ENCODE results near the gene CISH.

Gene CISH

DNA sequence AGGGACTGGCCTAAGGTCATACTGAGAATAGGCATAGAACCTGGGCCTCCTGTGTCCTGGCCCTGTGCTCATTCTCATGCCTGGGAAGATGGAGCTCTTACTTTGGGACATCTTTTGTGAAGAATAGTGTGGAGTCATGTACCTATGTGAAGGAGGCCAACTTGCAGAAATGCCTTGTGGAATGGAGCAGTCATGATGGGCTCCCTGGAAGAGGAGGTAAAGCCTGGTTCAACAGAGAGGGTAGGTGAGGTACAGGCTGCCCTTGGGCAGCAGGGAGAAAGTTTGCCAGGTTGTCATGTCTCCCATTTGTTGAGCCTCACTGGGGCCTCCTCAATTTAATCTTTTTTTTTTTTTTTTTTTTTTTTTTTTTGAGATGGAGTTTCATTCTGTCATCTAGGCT is 23.5 kb upstream of the CISH start:
- DNase-seq: no peak

DNA sequence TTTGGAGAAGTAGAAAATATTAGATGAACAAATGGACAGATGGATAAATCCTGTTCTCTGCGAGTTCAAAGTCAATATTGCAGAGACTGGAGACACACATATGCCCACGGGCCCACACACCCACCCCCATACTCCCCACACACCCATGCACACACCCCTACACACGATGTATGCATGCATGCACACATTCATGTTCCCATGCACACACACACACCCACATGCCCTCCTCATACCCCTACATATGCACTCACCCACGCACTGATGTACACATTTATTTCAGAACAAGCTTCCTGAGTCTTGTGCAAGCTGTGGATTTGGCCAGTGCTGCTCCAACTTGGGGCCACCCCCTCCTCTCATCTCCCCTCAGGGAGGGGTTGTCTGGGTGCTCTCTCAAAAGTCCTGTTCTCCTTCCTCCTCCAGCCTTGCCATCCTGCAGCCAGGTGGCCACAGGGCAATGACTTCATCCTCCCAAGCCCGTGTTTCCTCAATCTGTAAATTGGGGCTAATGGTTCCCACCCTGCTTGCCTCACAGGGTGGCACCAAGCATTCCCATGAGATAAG is 21.7 kb upstream of the CISH start:
- DNase-seq: no peak

- no peak for DNase-seq
Observed at GRCh38 chr3:50632450-50632849, 20.9 kb upstream of the CISH start.

DNA sequence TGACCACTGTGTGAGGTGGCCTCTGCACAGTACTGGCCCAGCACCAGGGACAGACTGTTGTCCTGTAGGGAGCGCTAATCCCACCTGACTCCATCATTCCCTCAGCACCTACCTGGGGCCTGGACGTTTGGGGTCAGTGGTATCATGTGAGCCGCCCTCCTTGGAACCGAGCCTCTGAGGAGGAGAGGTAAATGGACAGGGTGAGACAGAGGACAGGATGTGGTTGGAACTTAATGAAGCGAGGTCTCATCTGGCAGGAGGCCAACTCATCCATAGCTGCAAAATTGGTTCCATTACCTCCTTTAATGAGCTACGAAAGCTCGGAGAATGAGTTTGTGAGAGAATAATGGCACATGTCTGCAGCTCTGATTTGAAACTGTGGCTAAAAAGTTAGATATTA is 19.3 kb upstream of the CISH start:
- DNase-seq: peak; percentile 52

DNA sequence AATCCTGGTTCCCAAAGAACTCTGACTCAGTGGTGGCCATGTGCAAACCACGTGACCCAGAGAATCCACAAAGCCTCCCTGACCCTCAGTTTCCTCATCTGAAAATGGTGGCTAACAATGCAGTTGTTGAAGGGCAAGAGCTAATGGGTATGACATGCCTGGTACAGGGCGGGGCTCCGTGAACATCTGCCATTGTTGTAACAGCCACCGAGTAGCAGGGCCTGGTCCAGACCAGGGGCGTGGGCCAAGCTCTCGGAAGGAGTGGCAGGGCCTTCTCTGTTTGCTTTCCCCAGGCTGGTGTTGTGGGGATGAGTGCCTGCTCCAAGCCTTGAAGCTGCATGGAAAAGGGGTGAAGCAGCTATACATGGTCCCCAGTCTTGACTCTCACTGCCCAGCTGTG is 18.8 kb upstream of the CISH start:
- DNase-seq: no peak

- DNase-seq: no peak
Observed at GRCh38 chr3:50628601-50629000, 17.0 kb upstream of the CISH start.

DNA sequence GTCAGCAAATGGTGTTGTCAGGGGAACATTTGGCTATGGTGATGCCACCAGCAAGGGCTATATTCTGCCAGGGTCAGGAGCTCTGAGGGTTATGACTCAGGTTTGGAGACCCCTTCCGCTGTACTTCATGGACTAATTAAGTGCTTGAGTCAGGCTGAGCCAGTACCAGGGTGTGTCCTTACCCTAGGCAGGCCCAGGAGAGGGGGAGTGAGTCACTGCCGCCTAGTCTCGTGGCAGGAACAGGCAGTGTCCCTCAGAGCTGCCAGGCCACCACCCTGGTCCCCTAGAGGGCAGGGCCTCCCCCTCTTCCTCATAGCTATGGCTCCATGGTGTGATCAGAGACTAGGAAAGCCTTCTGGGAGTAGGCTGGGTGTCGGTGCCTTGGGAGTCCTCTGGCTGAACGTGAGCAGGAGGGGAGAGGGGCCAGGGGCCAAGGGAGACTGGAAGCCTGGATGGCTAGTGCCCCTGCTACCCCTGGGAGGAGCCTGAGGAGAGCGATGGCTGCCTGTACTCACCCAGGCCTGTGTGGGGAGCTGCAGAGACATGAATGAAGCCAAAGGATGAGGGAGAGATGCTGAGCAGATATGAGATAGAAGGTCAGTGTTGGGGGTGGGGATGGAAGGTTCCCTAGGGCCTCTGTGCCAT is 16.0 kb upstream of the CISH start:
- DNase-seq: peak; percentile 10

- no peak for DNase-seq
Observed at GRCh38 chr3:50626401-50626800, 14.8 kb upstream of the CISH start.

DNA sequence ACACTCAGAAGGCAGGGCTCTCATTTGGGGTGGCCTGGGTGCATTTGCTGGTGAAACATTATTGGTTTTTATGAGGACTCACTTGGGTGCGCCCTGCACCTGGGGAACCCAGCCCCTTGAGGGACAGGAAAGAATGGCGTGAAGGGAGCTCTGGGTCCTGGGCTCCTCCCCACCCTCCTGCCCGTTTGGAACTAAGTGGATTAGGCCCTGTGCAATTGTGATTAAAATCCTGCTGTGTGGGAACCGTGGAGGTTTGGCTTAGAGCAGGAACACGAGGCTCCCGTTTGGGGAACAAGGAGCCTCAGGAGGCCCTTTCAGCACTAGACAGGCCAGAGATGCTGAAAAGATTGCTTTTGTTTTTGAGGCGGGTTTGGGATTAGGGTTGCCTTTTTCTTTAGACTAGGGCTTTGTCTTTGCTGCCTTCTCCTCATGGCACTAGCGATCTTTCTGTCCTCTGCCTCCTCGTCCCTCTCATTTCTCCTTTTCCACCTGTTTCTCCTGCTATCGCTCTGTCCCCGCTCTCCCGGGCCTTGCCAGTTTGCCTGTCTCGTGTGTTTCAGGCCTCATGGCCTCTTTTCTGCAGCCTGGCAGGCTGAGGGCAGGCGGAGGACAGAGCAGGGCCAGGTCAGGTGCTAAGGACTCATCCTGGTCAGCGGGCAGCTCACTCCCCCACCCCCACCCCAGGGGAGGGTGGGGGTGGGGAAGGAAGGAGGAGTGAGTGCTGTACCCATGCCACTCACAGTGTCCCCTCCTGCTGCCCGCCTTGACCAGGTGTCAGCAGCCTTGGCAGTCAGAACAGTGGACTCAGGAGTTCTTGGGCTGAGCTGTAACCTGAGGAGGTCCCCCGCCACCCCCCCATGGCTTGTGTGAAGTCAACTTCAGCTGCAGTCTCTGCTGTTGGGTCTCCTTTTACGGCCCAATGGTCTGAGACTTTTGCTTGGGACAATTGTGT is 13.9 kb upstream of the CISH start:
- DNase-seq: no peak

DNA sequence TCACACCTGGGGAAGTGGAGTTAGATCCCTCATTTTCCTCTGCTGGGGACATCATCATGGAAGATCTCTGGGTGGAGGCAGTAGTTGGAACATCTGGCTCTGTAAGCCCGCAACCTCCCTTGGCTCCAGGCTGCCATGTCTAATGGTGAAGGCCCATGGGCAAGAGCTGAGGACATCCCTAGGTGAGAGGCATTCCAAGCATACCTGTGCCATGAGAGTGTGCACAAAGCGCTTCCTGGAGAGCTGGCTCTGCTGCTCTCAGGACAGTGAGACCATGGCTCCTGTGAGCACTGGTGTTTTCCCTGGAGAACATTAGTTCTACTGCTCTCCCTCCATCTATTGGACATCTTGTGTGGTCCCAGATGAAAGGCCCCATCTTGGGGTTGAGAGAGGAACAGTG is 13.1 kb upstream of the CISH start:
- no peak for DNase-seq

DNA sequence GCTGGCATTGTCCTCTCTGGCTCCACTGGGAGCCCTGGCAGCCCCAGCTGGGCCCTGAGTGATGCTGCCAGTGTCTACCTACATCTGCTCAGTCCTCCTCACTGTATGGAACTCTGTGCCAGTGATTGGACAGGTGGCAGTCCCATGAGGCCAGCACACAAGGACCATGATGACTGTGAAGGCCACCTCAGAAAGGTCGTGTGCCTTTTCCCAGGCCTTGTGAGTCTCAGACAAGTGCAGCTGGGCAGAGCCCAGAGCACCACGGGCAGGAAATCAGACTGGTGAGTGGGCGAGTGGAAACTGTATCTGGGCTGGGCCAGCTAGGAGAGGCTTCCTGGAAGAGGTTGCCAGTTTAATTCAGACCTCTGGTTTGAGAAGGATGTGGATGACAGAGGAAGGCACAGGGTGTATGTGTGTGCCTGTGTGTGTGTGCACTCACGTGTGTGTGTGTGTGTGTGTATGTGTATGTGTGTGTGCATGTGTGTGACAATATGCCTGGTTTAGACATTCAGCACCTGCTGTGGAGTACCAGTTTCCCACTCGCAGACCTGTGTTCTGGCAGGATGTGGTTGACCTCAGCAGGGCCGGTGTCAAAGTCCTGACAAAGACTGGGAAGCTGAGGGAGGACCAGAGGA is 12.4 kb upstream of the CISH start:
- DNase-seq: no peak

DNA sequence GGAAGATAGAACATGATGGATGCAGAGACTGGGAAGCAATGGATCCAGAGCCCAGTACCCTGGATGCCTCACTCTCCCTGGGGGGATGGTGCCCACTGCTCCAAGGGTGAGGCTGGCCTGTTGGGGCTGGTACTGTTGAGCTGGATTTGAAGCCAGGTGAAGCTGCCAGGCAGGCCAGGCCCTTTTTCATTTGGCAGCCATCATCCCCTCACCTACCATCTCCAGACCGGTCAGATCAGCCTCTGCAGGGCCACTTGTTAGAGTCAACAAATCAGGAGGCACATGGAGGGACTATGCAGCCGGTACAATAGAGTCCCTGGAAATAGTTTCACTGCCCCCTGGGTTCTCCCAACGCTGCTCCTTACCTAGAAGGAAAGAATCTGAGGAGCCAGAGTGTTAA is 11.3 kb upstream of the CISH start:
- DNase-seq: no peak

GRCh38 chr3:50620820-50621219 is 9.2 kb upstream of the CISH start:
- no peak for DNase-seq

DNA sequence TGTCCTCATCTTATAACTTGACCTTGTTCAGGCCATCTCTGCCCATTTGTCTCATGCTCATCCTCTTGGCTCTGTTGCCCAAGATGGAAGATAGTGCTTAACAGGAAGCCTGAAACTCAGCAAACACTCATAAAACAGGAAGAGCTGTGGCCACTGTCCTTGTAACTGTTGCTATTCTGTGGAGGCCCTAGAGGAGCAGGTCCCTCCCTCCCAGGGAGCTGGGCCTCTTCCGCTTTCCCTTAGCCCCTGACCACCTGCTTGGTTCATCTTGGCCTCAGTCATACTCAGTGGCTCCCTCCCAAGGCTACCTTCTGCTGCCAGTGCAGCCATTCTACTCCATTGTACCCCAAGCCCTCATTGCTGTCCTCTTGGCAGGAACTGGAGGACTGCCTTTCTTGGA is 8.8 kb upstream of the CISH start:
- DNase-seq: no peak

- no peak for DNase-seq
Observed at GRCh38 chr3:50617911-50618481, 6.4 kb upstream of the CISH start.

GRCh38 chr3:50617096-50617791 is 5.7 kb upstream of the CISH start, which contains the start of gene MAPKAPK3:
TSS of gene MAPKAPK3 (plus strand) at chr3:50617151. CDS start at chr3:50617566, 415 bp downstream.
- DNase-seq: no peak

DNA sequence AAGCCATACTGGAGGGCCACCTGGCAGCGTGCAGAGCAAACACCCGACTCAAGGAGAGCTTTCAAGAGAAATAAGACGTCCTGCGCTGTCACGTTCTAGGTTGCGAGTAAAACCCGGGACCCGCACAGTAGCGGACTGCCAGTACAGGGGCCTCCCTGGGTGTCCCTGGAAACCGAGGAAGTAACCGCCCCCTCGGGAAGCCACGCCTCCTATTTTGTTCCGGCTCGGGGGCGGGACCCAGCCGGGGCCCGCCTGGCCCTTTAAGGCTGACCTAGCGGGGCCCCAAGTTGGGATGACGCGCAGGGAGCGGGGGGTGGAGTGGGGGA is 5.2 kb upstream of the CISH start:
- DNase-seq: peak; percentile 79

DNA sequence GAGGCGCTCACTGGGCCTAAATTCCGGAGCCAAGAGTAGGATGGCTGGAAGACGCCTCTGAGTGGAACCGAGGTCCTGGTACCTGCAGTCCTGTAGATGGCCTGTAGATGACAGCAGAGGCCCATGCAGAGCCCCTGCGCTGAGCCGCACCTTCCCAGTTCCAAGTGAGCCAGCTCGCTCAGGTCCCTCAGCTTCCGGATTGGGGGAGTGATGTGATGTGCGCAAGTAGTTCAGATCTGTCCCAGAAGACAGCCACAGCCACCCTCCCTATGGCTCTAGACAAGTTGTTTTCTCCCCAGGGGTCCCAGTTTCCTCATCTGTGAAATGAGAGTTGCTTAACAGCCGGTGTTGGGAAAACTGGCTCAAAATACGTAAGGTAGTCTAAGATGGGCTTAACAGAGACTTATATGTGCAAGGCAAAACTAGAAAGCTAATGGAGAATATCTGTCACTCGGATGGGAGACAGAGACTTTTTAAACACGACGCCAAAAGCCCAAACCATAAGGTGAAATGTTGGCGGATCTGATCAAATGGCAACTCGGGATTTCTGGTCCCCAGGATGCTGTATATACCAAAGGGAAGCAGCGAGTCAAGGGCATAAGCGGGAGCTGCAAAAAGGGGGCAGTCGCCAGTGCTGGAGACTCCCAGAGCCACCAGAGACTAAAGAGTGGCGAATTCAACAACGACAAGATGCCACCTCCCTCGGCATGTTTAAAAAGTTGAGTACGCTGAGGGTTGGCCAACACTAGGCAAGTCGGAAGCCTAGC is 4.6 kb upstream of the CISH start:
- peak; percentile 50 for DNase-seq

DNA sequence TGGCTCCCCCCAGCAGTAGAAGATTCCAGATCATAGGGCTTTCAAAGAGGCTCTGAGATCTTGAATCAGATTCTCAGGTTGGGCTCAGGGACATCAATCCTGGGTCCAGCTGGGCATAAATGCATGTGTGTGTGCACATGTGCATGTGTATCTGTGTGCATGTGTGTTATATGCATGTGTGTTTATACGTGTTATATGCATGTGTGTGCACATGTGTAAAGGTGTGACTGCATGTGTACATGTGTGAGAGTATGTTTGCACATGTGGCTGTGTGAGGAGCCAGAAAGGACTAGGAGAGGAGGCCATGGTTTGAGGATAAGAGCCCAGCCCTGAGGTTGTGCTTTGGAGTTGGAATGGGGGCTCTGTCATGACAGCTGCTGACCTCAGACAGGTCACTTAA is 3.6 kb upstream of the CISH start:
- DNase-seq: no peak

DNA sequence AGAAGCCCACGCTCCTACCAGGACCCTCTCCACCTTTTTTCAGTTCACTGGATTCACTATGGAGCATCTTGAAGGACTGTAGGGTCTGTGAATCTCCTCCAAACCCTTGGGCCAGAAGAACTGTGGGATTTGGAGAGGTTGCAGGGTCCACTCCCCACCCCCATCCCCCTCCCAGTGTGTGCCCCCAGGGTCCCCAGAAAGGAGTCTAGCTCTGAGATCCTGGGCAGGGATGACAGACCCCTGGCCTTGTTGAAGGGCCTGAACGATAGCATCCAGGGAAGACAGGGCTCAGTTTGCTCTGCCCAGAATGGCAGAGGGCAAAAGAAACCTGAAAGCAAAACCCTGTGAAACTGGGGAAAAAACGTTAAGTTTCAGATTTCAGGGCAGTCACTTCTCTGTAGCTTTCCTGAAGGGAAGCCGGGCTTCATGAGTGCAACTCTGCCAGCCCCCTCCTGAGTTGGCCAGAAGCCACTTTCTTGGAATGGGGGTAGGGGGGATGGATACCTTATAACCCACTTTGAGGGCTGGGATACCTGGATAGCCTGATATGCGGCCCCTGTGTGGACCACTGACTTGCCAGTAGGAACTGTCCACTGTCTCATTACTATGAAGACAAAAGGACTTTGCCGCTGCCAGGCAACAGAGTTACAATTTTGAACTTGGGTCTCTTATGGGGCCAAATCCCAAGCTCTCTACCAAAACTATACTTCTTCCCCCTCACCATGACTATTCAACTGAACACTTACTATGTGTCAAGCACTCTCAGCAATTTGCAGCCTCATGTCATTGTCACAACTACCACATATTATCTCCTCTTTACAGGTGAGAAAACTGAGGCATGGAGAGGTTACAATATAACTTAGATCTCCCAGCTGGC is 1.6 kb upstream of the CISH start:
- DNase-seq: no peak

All from DMS79 (cell line).